Sigmoid colon (tissue), 3 donors: ENCODE data around the gene CCL4.

Source experiments
- POLR2A ChIP-seq, 2 donors: fragments of 450-650 bp; IDR thresholded peaks; one replicate each; pipeline ENCODE4 v1.6.1; 2016; ENCODE audit warnings: antibody characterized with exemption in 2 of 2, mild to moderate bottlenecking in 2 of 2, moderate library complexity in 2 of 2
- TF ChIP-seq, protein P1 (sequence below), 4 experiments: fragments of 450-650 bp in 3 of 4; fragments of 200-600 bp in 1 of 4; IDR thresholded peaks; one replicate each; pipeline ENCODE4 v1.5.1; 2016 to 2019; ENCODE audit warnings: antibody characterized with exemption in 4 of 4, mild to moderate bottlenecking in 3 of 4, moderate library complexity in 2 of 4

- TF ChIP-seq, protein P1, sequence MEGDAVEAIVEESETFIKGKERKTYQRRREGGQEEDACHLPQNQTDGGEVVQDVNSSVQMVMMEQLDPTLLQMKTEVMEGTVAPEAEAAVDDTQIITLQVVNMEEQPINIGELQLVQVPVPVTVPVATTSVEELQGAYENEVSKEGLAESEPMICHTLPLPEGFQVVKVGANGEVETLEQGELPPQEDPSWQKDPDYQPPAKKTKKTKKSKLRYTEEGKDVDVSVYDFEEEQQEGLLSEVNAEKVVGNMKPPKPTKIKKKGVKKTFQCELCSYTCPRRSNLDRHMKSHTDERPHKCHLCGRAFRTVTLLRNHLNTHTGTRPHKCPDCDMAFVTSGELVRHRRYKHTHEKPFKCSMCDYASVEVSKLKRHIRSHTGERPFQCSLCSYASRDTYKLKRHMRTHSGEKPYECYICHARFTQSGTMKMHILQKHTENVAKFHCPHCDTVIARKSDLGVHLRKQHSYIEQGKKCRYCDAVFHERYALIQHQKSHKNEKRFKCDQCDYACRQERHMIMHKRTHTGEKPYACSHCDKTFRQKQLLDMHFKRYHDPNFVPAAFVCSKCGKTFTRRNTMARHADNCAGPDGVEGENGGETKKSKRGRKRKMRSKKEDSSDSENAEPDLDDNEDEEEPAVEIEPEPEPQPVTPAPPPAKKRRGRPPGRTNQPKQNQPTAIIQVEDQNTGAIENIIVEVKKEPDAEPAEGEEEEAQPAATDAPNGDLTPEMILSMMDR (IDR thresholded peaks at IDR 0.05): no peak
- TF ChIP-seq POLR2A (IDR thresholded peaks at IDR 0.05): no peak
Measured at GRCh38 chr17:36142235-36142634, 38.6 kb downstream of the CCL4 start.
